ENCODE results near the gene FAM181B. TPM values are rescaled to one million over a fixed set of nuclear protein-coding genes. Genes with fewer than 3 reads are reported as not detected.

FAM181B gene
- 1 to 10 TPM; 2.3 to 2.8 (median 2.4) TPM for polyA plus RNA-seq (ENCODE audit: insufficient read length in 3 of 3)

- DNase-seq (ENCODE audit: low read depth in 3 of 3, low spot score in 2 of 3) = peak; percentile 31 to 70 (median 67)
Observed at GRCh38 chr11:82733444-82734119, at the start of gene FAM181B. Gene FAM181B, minus strand, starts transcription at chr11:82733864. Its CDS starts 135 bp downstream, at chr11:82733729.

- DNase-seq (ENCODE audit: low read depth in 3 of 3, low spot score in 2 of 3) = no peak
Observed at GRCh38 chr11:82782825-82783374, 49.2 kb upstream of the FAM181B start.

- DNase-seq (ENCODE audit: low read depth in 3 of 3, low spot score in 2 of 3) = peak in 2 of 3 donors; percentile 16 to 33
Observed at GRCh38 chr11:82778776-82779175, 45.1 kb upstream of the FAM181B start.

GRCh38 chr11:82776377-82776776 lies 42.7 kb upstream of the FAM181B start:
- no peak for DNase-seq (ENCODE audit: low read depth in 3 of 3, low spot score in 2 of 3)

GRCh38 chr11:82775736-82776346 lies 42.2 kb upstream of the FAM181B start:
- no peak for DNase-seq (ENCODE audit: low read depth in 3 of 3, low spot score in 2 of 3)

GRCh38 chr11:82775218-82775617 lies 41.6 kb upstream of the FAM181B start:
- DNase-seq (ENCODE audit: low read depth in 3 of 3, low spot score in 2 of 3) = no peak

GRCh38 chr11:82771781-82772180 lies 38.1 kb upstream of the FAM181B start:
- no peak for DNase-seq (ENCODE audit: low read depth in 3 of 3, low spot score in 2 of 3)

GRCh38 chr11:82767123-82767522 lies 33.5 kb upstream of the FAM181B start:
- no peak for DNase-seq (ENCODE audit: low read depth in 3 of 3, low spot score in 2 of 3)

GRCh38 chr11:82765466-82766034 lies 31.9 kb upstream of the FAM181B start:
- DNase-seq (ENCODE audit: low read depth in 3 of 3, low spot score in 2 of 3) = no peak

GRCh38 chr11:82763167-82763566 lies 29.5 kb upstream of the FAM181B start:
- DNase-seq (ENCODE audit: low read depth in 3 of 3, low spot score in 2 of 3) = no peak

- no peak for DNase-seq (ENCODE audit: low read depth in 3 of 3, low spot score in 2 of 3)
Observed at GRCh38 chr11:82759649-82760048, 26.0 kb upstream of the FAM181B start.

GRCh38 chr11:82757660-82758357 lies 24.1 kb upstream of the FAM181B start:
- no peak for DNase-seq (ENCODE audit: low read depth in 3 of 3, low spot score in 2 of 3)

GRCh38 chr11:82756765-82757639 lies 23.3 kb upstream of the FAM181B start:
- no peak for DNase-seq (ENCODE audit: low read depth in 3 of 3, low spot score in 2 of 3)

GRCh38 chr11:82754410-82754809 lies 20.7 kb upstream of the FAM181B start:
- DNase-seq (ENCODE audit: low read depth in 3 of 3, low spot score in 2 of 3) = no peak

GRCh38 chr11:82753921-82754320 lies 20.3 kb upstream of the FAM181B start:
- no peak for DNase-seq (ENCODE audit: low read depth in 3 of 3, low spot score in 2 of 3)

- no peak for DNase-seq (ENCODE audit: low read depth in 3 of 3, low spot score in 2 of 3)
Observed at GRCh38 chr11:82752801-82753200, 19.1 kb upstream of the FAM181B start.

GRCh38 chr11:82750643-82751139 lies 17.0 kb upstream of the FAM181B start:
- peak in 1 of 3 donors; percentile 51 for DNase-seq (ENCODE audit: low read depth in 3 of 3, low spot score in 2 of 3)

GRCh38 chr11:82747471-82747870 lies 13.8 kb upstream of the FAM181B start:
- DNase-seq (ENCODE audit: low read depth in 3 of 3, low spot score in 2 of 3) = no peak

- DNase-seq (ENCODE audit: low read depth in 3 of 3, low spot score in 2 of 3) = no peak
Observed at GRCh38 chr11:82738091-82738490, 4.4 kb upstream of the FAM181B start.

- no peak for DNase-seq (ENCODE audit: low read depth in 3 of 3, low spot score in 2 of 3)
Observed at GRCh38 chr11:82734120-82734479, 436 bp upstream of the FAM181B start.
